AG20443 (cell line): ENCODE results near the gene SMIM12.
A peak's percentile ranks its signal among the peaks of the same experiment; 100 is the strongest.
"Not testable (repeated sequence)": the region's sequence is repeated elsewhere in the genome, so short reads cannot be mapped to it uniquely, and the experiment has no call there.

ENCODE experiments used
- DNase-seq: peaks from one replicate; pipeline ENCODE4 v3.0.0; 2012; ENCODE audit warnings: low spot score, mixed read lengths

Gene SMIM12

DNA sequence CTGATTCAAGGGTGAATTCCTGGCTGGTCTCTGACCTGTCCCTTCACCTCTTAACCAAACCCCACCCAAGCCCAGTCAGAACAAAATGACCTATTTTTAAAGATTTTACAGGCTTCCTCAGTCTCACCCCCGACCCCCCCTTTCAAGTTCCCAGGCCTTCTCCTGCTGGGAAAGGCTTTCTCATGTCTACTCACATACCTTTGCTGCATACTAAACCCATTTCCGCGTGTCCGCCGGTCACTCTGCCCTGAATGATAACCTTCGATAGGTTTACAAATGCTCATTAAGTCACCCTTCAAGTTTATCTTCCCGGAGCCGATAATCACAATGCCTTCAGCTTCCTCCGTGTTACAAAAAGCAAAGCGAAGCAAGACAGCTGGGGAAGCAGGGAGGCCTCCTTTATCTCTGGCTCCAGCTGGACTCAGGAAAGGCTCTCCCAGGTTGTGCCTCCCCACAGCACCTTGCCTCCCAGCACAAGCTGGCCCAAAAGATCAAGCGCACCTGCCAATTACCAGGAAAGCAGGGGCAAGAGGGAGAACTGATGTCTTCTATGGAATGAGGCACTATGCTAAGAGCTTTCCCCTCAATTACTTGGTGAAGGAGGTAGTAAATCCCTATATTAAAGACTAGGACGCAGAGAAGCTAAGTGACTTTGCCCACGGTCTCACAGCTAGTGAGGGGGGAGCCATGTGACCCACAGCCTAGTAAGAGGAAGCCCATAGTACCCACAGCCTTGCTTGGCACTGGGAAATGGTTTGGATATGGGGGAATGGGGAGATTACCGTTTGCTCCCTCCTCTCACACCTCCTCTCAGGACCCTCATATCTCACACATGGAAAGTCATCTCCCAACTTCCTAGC is 15.9 kb downstream of the SMIM12 start:
- DNase-seq: no peak

DNA sequence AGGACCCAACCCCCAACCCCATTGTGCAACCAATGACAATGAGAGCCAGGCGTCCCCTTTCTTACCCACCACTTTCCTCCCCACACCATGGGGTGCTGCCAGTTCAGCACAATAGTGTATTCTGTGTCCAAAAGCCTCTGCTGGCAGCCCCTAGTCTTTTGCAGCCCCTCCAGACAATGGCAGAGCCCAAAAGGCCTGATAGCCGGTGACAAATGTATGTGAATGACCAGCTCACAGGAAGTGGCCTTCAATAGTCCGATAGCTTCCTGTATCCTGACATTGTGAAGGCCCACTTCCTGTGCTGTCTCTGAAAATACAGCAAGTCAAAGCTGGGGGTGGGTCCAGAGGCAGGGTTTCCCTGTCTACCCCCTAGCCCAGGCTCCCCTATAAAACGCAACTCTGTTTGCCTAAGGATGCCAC is 16.6 kb downstream of the SMIM12 start:
- no peak for DNase-seq

GRCh38 chr1:34842073-34842472 is 17.5 kb downstream of the SMIM12 start:
- DNase-seq: no peak

- DNase-seq: no peak
Observed at GRCh38 chr1:34840426-34840825, 19.1 kb downstream of the SMIM12 start.

- no peak for DNase-seq
Observed at GRCh38 chr1:34839526-34840305, 19.8 kb downstream of the SMIM12 start.

GRCh38 chr1:34833711-34834110 is 25.8 kb downstream of the SMIM12 start:
- no peak for DNase-seq

DNA sequence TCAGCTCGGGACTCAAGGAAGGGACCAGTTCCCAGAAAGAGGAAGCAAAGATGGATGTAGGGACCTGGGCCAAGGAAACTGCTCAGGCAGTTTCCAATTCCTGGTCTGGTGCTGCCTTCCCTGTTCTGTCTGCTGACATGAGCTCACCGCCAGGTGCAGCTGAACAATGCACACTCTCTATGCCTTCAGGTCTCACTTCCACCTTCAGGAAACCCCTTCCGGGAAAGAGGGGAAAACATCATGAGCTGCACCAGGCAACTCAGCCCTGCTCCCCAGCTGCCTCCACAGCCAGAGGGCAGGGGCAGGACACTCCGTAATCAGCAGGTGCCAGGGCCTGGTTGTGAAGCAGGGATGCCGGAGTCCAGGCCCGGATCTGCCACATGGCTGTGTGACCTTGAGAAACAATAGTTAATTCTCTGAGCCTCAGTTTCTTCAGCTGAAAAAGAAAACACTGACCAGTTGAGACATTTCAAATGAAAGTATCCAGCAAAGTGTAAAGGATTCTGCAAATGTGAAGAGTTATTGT is 27.8 kb downstream of the SMIM12 start:
- DNase-seq: no peak

- DNase-seq: peak; percentile 38
Observed at GRCh38 chr1:34829250-34829649, 30.3 kb downstream of the SMIM12 start.

DNA sequence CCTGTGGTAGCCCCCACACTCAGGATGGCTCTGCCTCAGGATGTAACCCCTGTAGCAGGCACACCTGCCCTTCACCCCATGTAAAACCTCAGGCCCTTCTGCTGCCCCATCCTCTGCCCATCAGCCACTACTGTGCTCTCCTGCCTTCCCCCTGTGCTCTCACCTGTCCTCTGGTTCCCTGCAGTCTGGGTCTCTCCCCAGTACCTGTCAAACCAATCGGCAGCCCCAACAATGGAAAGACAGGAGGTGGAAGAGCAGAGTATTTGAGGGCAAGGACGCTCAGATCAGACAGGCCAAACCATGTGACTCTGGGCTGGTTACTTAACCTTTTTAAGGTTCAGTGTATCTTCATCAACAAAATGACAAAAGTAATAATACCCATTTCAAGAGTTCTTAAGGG is 30.9 kb downstream of the SMIM12 start:
- no peak for DNase-seq

GRCh38 chr1:34827341-34827941 is 32.1 kb downstream of the SMIM12 start:
- no peak for DNase-seq

GRCh38 chr1:34825455-34826091 is 34.0 kb downstream of the SMIM12 start:
- no peak for DNase-seq

- no peak for DNase-seq
Observed at GRCh38 chr1:34824817-34825454, 34.6 kb downstream of the SMIM12 start.

DNA sequence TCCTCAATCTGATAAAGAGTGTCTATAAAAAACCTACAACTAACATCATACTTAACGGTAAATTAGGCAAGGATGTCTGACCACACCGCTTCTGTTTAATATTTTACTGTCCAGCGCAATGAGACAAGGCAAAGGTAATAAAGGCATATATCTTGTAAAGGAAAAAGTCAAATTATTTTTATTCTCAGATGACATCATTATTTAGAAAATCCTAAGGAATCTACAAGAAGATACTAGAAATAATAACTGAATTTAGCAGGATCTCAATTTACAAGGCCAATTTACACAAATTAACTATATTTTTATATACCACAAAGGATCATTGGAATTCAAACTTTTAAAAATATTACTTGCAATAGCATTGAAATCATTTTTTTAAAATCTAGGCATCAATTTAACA is 37.3 kb downstream of the SMIM12 start:
- no peak for DNase-seq

DNA sequence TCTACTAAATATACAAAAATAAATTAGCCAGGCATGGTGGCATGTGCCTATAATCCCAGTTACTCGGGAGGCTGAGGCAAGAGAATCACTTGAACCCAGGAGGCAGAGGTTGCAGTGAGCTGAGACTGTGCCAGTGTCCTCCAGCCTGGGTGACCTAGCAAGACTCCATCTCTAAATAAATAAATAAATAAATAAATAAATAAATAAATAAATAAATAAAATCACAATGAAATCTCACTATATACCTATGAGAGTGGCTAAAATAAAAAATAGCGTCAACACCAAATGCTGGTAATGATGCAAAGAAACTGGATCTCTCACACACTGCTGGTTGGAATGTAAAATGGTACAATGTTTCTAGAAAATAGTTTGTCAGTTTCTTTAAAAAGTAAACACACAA is 40.7 kb downstream of the SMIM12 start:
- not testable (repeated sequence) for DNase-seq

GRCh38 chr1:34816778-34817177 is 42.8 kb downstream of the SMIM12 start:
- DNase-seq: no peak

- DNase-seq: no peak
Observed at GRCh38 chr1:34816332-34816731, 43.2 kb downstream of the SMIM12 start.

- not testable (repeated sequence) for DNase-seq
Observed at GRCh38 chr1:34810781-34811180, 48.8 kb downstream of the SMIM12 start.

- DNase-seq: no peak
Observed at GRCh38 chr1:34808051-34808810, 51.3 kb downstream of the SMIM12 start.

DNA sequence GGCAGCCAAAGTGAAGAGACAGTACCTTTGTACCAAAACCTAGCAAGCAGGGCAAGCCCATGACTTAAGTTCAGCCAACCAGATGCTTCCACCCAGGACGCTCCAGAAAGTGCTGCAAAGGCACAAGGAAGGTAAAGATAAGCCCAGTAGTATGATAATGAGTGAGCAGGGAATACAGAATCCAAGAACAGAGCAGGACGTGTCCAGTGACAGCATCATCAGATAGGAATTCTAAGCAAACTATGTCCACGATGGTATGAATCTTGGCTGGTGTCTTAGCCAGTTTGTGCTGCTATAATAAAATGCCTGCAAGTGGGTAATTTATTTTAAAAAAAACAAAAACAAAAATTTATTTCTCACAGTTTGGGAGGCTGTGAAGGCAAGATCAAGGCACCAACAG is 53.2 kb downstream of the SMIM12 start:
- DNase-seq: peak; percentile 77

DNA sequence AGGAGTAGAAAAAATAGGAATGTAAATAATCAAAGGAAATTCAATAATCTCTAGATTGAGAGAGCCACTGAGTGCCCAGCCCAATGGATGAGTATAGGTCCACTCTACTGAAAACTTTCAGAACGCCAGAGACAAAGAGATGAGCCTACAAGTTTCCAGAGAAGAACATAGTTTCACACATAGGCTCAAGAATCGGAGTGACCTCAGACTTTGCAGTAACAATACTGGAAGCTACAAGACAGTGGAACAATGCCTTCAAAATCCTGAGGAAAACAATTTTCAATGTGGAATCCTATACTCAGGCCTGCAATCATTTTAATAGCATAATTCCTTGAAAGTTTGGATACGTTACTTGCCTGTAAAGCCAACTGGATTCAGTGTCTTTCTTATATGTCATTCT is 55.8 kb downstream of the SMIM12 start:
- no peak for DNase-seq
